ENCODE measurements around the gene LRRC7.

- TF ChIP-seq CTCF (IDR thresholded peaks at IDR 0.05) (no peak), EP300 (IDR thresholded peaks at IDR 0.05; ENCODE audit: borderline replicate concordance in 1 of 2, low read depth in 1 of 2, low read length in 1 of 2) (no peak), JUND (IDR thresholded peaks at IDR 0.05) (no peak), POLR2AphosphoS5 (IDR thresholded peaks at IDR 0.05; ENCODE audit: low read depth, low read length) (no peak), MXI1 (IDR thresholded peaks at IDR 0.05; ENCODE audit: low read depth, low read length) (no peak), FOSL2 (IDR thresholded peaks at IDR 0.05; ENCODE audit: borderline replicate concordance, low read depth) (no peak), IRF3 (IDR thresholded peaks at IDR 0.05; ENCODE audit: low read depth, low read length) (no peak), EZH2phosphoT487 (IDR thresholded peaks at IDR 0.05; ENCODE audit: borderline replicate concordance, low read depth) (no peak)
These were observed 496.1 kb downstream of the LRRC7 start for GRCh38 chr1:70063861-70064260.

Data from SK-N-SH (cell line).